NCI-H1694 treated with DMSO at 0.1 percent for 48 hours (cell line): ENCODE results near the gene USP50.
A peak's percentile ranks its signal among the peaks of the same experiment; 100 is the strongest.
"Not testable (repeated sequence)": the region's sequence is repeated elsewhere in the genome, so short reads cannot be mapped to it uniquely, and the experiment has no call there.

ENCODE experiments used
- DNase-seq: peaks from one replicate; lab custom pipeline; 2025; lab: John Stamatoyannopoulos, UW

USP50 gene

GRCh38 chr15:50503144-50503543, 43.3 kb downstream of the USP50 start:
- no peak for DNase-seq

- no peak for DNase-seq
Measured at GRCh38 chr15:50501815-50502214, 44.7 kb downstream of the USP50 start.

GRCh38 chr15:50500352-50500751, 46.1 kb downstream of the USP50 start:
- DNase-seq = no peak

- no peak for DNase-seq
Measured at GRCh38 chr15:50496692-50497091, 49.8 kb downstream of the USP50 start.

GRCh38 chr15:50494547-50494946, 51.9 kb downstream of the USP50 start:
- DNase-seq = not testable (repeated sequence)

GRCh38 chr15:50493625-50494024, 52.8 kb downstream of the USP50 start:
- no peak for DNase-seq

GRCh38 chr15:50487287-50487686, 59.2 kb downstream of the USP50 start:
- no peak for DNase-seq

GRCh38 chr15:50485389-50485788, 61.1 kb downstream of the USP50 start:
- DNase-seq = no peak

GRCh38 chr15:50484781-50485180, 61.7 kb downstream of the USP50 start:
- no peak for DNase-seq

GRCh38 chr15:50476143-50476542, 70.3 kb downstream of the USP50 start:
- DNase-seq = no peak

- DNase-seq = no peak
Measured at GRCh38 chr15:50471072-50471471, 75.4 kb downstream of the USP50 start.

- peak; percentile 37 for DNase-seq
Measured at GRCh38 chr15:50463423-50464358, 82.8 kb downstream of the USP50 start.

- no peak for DNase-seq
Measured at GRCh38 chr15:50458348-50459112, 87.9 kb downstream of the USP50 start.

GRCh38 chr15:50452927-50453326, 93.5 kb downstream of the USP50 start:
- no peak for DNase-seq
